Calu3 (cell line): ENCODE data around the gene SLC16A7. TPM values are rescaled to one million over a fixed set of nuclear protein-coding genes. Genes with fewer than 3 reads are reported as not detected.
A peak's percentile ranks its signal among the peaks of the same experiment; 100 is the strongest.

Experiments
- Bru-seq: library from RNA; stranded (reverse); fragments of 400-500 nt; gene quantifications from one replicate; lab custom pipeline; 2021; lab: Mats Ljungman, UMichigan
- BruChase-seq, 2 experiments: library from RNA; stranded (reverse); fragments of 400-500 nt; gene quantifications; one replicate each; lab custom pipeline; 2021; lab: Mats Ljungman, UMichigan
- BruUV-seq: library from RNA; stranded (reverse); fragments of 400-500 nt; replicated peaks from 2 replicates; lab custom pipeline; 2021; lab: Mats Ljungman, UMichigan
- CTCF ChIA-PET: fragments of 300-600 bp; sonication (Branson Sonifier 250); formaldehyde crosslinking; loops from one replicate; lab custom pipeline; 2022; ENCODE audit warnings: antibody characterized with exemption; lab: Charles Lee
- DNase-seq: peaks from one replicate; pipeline ENCODE4 v3.0.0; 2022
- H3K27ac Mint-ChIP-seq: one replicate; pipeline ENCODE4 v1.8.0; 2022; ENCODE audit warnings: mixed read lengths; ENCODE audit not compliant: unreplicated experiment
- H3K27me3 Mint-ChIP-seq: one replicate; pipeline ENCODE4 v1.8.0; 2022; ENCODE audit warnings: mixed read lengths; ENCODE audit not compliant: unreplicated experiment
- H3K36me3 Mint-ChIP-seq: one replicate; pipeline ENCODE4 v1.8.0; 2022; ENCODE audit warnings: mild to moderate bottlenecking, moderate library complexity, mixed read lengths; ENCODE audit not compliant: insufficient read depth, unreplicated experiment
- H3K4me1 Mint-ChIP-seq: one replicate; pipeline ENCODE4 v1.8.0; 2022; ENCODE audit warnings: mild to moderate bottlenecking, low read depth, mixed read lengths; ENCODE audit not compliant: unreplicated experiment
- H3K4me3 Mint-ChIP-seq: one replicate; pipeline ENCODE4 v1.8.0; 2022; ENCODE audit warnings: mild to moderate bottlenecking, low read depth, moderate library complexity, mixed read lengths; ENCODE audit not compliant: unreplicated experiment
- H3K9me3 Mint-ChIP-seq: one replicate; pipeline ENCODE4 v1.8.0; 2022; ENCODE audit warnings: low read depth, mixed read lengths; ENCODE audit not compliant: unreplicated experiment
- intact Hi-C: fragments of 100-400 bp; cut with micrococcal nuclease; formaldehyde crosslinking; loops from one replicate; pipeline ENCODE4 v1.10.0; 2022; ENCODE audit not compliant: unreplicated experiment
- long read RNA-seq: library from polyadenylated mRNA; stranded (forward); transcript quantifications from one replicate; pipeline ENCODE4 v2.0.0, GENCODE V29; 2022
- total RNA-seq: library from RNA; stranded (reverse); gene quantifications from 2 replicates; pipeline ENCODE4 v1.2.3, GENCODE V29; 2022
- TF ChIP-seq, protein P1 (sequence below): fragments of 200-600 bp; IDR thresholded peaks from one replicate; pipeline ENCODE4 v1.8.0; 2022; ENCODE audit warnings: antibody characterized with exemption; ENCODE audit not compliant: unreplicated experiment

SLC16A7 gene, protein sequence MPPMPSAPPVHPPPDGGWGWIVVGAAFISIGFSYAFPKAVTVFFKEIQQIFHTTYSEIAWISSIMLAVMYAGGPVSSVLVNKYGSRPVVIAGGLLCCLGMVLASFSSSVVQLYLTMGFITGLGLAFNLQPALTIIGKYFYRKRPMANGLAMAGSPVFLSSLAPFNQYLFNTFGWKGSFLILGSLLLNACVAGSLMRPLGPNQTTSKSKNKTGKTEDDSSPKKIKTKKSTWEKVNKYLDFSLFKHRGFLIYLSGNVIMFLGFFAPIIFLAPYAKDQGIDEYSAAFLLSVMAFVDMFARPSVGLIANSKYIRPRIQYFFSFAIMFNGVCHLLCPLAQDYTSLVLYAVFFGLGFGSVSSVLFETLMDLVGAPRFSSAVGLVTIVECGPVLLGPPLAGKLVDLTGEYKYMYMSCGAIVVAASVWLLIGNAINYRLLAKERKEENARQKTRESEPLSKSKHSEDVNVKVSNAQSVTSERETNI
- total RNA-seq = 51.3 and 58.6 TPM in 2 replicates
- percentile 79 among the genes with signal in this experiment for Bru-seq, nascent RNA
- percentile 83 among the genes with signal in this experiment for BruChase-seq, experiment 1, labeled RNA remaining after a 6-hour chase
- BruChase-seq, experiment 2, labeled RNA remaining after a 2-hour chase = percentile 72 among the genes with signal in this experiment
- long read RNA-seq, partial matches to known transcripts = 0 of 5 reads
- long read RNA-seq, other reads (novel, unspliced or antisense) = 4 of 5 reads

DNA sequence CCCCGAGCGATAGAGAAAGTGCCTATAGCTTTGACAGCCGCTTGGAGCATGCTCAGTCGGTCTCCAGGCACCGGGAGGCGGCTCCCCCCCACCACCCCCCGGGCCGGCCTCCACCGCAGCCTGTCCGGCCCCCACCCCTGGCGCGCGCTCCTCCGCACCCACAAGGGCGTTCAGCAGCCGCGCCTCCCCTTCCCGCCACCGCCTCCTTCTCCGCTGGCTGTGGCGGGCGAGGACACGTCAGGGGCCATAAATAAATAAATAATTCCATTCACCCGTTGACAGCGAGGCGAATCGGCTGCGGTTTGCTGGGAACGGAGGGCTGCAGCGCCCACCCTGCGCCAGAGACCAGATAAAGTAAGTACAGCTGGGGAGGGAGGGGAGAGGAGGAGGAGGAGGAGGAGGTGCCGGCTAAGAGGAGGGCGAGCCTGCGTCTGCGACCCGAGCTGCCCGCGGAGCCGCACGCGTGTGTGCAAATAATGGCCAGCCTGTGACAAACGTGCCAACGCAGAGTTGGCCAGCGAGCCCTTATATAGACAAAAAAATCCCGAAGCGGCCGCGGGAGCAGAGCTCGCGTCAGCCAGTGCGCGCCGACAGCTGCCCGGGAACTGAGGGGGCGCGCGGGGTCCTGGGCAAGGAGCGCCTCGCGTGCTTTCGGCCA is at the start of gene SLC16A7:
Gene SLC16A7 (plus strand): TSS at position 147 of the 658 bp plus-strand sequence. CDS start 108,773 bp downstream, outside the sequence.
- BruUV-seq = no TSS peak
- intact Hi-C loops = loop anchor here (2.0 to 5.0 kb wide), 5 partner anchors 95 to 211 kb away; no protein-coding TSS in a partner anchor
- Mint-ChIP-seq H3K4me1 (peaks cover 39% of the 10 kb centered on the region), H3K27ac (peak within 1 kb of the TSS; percentile 96), H3K9me3 (no peaks in the 10 kb centered on the region), H3K4me3 (peak within 1 kb of the TSS; percentile 99), H3K36me3 (peaks cover 26% of the 10 kb centered on the region), H3K27me3 (no peaks in the 10 kb centered on the region)
- TF ChIP-seq, protein P1, sequence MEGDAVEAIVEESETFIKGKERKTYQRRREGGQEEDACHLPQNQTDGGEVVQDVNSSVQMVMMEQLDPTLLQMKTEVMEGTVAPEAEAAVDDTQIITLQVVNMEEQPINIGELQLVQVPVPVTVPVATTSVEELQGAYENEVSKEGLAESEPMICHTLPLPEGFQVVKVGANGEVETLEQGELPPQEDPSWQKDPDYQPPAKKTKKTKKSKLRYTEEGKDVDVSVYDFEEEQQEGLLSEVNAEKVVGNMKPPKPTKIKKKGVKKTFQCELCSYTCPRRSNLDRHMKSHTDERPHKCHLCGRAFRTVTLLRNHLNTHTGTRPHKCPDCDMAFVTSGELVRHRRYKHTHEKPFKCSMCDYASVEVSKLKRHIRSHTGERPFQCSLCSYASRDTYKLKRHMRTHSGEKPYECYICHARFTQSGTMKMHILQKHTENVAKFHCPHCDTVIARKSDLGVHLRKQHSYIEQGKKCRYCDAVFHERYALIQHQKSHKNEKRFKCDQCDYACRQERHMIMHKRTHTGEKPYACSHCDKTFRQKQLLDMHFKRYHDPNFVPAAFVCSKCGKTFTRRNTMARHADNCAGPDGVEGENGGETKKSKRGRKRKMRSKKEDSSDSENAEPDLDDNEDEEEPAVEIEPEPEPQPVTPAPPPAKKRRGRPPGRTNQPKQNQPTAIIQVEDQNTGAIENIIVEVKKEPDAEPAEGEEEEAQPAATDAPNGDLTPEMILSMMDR = no peak
- CTCF ChIA-PET = interaction anchor here (0.7 to 1.8 kb wide), 2 partner anchors 55 to 577 kb away, joined by 3 to 6 read pairs; no protein-coding TSS in a partner anchor
- DNase-seq = peak; percentile 91

DNA sequence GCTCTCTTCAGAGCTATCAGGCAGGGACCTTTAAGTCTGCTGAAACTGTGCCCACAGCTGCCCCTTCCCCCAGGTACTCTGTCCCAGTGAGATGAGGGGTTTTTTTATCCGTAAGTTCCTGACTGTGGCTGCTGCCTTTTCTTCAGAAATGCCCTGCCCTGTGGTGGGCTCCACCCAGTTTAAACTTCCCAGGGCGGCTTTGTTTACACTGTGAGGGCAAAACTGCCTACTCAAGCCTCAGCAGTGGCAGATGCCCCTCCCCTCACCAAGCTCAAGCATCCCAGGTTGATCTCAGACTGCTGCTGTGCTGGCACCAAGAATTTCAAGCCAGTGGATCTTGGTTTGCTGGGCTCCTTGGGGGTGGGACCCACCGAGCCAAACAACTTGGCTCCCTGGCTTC is 46.9 kb upstream of the SLC16A7 start:
- H3K27ac Mint-ChIP-seq = no peak overlapping the region
- TF ChIP-seq, protein P1 = no peak
- DNase-seq = peak; percentile 15
- H3K4me3 Mint-ChIP-seq = no peak overlapping the region
- no peaks in the 10 kb centered on the region for H3K36me3 Mint-ChIP-seq
- H3K27me3 Mint-ChIP-seq = no peaks in the 10 kb centered on the region
- CTCF ChIA-PET = no interaction called here
- intact Hi-C loops = no loop called here
- no TSS peak for BruUV-seq
- no peaks in the 10 kb centered on the region for H3K4me1 Mint-ChIP-seq
- no peaks in the 10 kb centered on the region for H3K9me3 Mint-ChIP-seq

DNA sequence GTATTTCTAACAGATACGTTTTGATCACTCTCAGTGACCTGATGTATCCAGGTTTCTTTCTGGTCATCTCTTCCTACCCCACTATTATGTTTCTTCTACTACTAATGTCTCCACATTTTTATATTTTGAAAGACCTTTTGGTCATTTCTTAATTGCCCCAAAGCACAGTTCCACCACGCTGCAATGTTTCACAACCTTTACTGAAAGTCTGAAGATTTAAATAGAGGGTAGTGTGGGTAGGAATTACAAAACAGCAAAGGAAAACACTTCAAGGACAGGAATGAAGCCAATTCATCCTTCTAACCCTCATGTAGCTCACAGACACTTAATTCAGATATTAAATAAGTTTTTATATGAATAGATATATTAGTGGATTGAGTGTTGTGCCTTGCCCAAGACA is 36.1 kb upstream of the SLC16A7 start:
- peaks cover 2% of the 10 kb centered on the region for H3K9me3 Mint-ChIP-seq
- no peaks in the 10 kb centered on the region for H3K36me3 Mint-ChIP-seq
- no TSS peak for BruUV-seq
- H3K4me1 Mint-ChIP-seq = no peaks in the 10 kb centered on the region
- CTCF ChIA-PET = no interaction called here
- no peak overlapping the region for H3K4me3 Mint-ChIP-seq
- H3K27me3 Mint-ChIP-seq = no peaks in the 10 kb centered on the region
- intact Hi-C loops = no loop called here
- no peak overlapping the region for H3K27ac Mint-ChIP-seq
- TF ChIP-seq, protein P1 = no peak
- DNase-seq = no peak

DNA sequence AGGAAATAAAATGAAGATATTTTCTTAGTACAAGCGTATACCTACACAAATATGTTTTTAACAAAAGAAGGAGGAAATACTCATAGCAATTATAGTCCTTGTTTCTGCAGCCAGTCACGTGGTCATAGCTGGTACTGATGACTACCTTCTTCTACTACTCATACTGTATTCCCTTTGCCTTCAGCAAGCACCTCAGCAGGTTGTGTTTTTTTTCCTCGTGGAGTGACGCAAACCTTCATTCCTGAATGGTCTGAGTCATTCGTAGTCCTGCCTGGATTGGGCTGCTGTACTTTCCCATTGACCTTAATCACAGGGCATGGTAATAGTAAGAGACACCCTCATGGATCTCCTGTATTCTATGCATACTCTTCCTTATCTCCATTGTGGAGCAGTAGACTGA is 25.7 kb upstream of the SLC16A7 start:
- no TSS peak for BruUV-seq
- H3K9me3 Mint-ChIP-seq = peaks cover 2% of the 10 kb centered on the region

More for the DNA sequence above, 25.7 kb upstream of the SLC16A7 start:
- H3K4me3 Mint-ChIP-seq = no peak overlapping the region
- no peaks in the 10 kb centered on the region for H3K27me3 Mint-ChIP-seq
- peaks cover 9% of the 10 kb centered on the region for H3K4me1 Mint-ChIP-seq
- H3K36me3 Mint-ChIP-seq = no peaks in the 10 kb centered on the region
- TF ChIP-seq, protein P1 = no peak
- H3K27ac Mint-ChIP-seq = peak overlapping the region; percentile 34
- DNase-seq = peak; percentile 25
- CTCF ChIA-PET = no interaction called here
- intact Hi-C loops = no loop called here
